CMK (cell line): ENCODE measurements around the gene ACTN1.

Experiments used
- DNase-seq: peaks from one replicate; pipeline ENCODE4 v3.0.0-alpha.2; 2010; ENCODE audit warnings: low read depth

Gene ACTN1

GRCh38 chr14:68916358-68916941 is 62.7 kb downstream of the ACTN1 start:
- DNase-seq: no peak

DNA sequence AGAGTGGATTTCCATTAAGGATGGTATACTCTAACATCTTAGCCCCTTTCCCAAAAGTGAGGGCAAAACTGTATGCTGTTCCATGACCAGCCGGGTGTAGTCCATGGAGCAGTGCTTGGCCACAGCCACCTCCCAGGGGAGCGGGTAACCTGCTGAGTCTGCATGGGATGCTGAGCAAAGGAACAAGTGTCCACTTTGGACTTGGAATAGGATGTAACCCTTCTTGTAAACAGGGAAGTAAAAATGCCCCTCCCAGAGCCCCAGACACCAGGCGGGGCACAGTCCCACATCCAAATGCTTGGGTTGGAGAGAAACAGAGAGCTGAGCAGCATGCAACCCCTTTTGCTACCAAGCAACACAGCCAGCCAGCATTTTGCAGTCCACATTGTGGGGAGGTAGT is 65.6 kb downstream of the ACTN1 start:
- DNase-seq: no peak

GRCh38 chr14:68911594-68912227 is 67.4 kb downstream of the ACTN1 start:
- DNase-seq: peak; percentile 43

GRCh38 chr14:68910540-68910939 is 68.6 kb downstream of the ACTN1 start:
- no peak for DNase-seq

DNA sequence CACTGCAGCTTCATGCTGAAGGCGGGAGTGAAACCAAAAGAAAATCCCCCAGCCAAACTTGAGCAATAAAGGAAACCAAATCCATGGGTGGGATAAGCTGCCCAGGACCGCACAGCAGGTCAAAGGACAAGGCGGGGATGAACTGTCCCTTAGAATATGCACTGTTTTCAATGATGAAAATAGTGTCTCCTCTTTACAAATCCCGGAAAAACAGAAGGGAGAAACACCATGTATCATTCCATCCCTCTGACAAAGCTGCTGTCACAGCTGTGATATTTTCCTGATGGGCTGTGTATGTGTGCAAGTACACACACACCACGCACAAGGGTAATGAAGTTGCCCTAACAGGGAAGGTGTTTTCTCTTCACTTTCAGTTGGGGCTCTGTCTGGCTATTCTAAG is 70.3 kb downstream of the ACTN1 start:
- no peak for DNase-seq

DNA sequence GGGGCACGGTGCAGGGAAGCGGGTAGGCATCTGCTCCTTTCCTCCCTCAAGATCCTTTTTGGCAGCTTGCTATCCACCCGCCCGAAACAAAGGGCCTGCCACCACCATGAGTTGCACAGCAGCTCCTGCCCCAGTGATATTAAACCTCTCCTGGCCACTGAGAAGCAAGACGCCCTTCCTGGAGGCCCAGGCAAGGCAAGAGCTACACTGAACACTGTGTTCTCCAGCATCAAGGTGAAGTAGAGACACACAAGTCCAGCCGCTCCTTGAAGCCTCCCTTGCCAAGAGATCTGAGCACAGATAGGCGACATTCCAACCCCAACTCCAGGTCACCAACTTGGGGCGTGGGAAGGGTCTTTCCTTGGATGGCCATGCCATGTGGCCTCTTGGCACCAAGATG is 70.9 kb downstream of the ACTN1 start:
- no peak for DNase-seq

DNA sequence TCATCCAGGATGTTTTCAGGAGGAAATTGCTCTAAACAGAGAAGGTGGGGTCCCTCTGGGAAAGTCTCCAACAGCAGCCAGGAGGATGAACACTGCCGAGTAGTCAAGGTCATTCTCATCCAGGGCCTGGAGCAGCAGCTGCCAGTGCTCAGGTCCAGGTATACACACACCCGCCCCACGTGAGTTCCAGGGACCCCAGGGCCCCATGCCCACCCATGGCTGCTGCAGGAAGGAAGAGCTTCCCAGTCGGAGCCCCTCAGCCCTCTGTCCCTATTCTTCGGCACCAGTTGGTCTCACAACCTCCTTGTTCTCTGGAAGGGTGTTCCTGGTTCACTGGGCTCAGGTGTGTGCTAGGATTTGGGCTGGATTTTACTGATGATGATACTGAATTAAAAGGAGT is 72.7 kb downstream of the ACTN1 start:
- DNase-seq: no peak

DNA sequence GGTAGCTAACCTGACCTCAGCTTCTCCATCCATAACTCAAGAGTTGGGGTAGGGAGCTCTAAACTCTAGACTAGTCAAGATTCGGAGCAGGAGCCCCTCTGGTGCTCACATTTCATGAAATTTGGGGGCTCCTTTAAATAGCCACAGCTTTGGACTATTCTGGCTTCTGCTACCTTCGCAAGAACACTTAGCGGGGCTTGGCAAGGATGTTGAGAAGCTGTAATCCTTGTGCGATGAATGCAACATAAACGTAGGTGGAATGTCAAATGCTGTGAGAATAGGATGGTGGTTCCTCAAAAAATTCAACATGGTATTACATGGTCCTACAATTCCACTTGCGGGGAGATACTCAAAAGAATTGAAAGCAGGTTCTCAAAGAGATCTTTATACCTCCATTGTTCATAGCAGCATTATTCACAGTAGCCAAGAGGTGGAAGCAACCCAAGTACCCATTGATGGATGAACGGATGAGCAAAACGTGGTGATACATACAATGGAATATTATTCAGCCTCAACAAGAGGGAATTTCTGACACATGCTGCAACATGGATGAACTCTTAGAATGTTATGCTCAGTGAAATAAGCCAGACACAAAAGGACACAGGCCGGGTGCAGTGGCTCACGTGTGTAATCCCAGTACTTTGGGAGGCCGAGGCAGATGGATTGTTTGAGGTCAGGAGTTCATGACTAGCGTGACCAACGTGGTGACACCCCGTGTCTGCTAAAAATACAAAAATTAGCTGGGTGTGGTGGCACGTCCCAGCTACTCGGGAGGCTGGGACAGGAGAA is 73.8 kb downstream of the ACTN1 start:
- no peak for DNase-seq

GRCh38 chr14:68902357-68902756 is 76.7 kb downstream of the ACTN1 start:
- no peak for DNase-seq

GRCh38 chr14:68899033-68899603 is 80.0 kb downstream of the ACTN1 start:
- no peak for DNase-seq

GRCh38 chr14:68898248-68899032 is 80.7 kb downstream of the ACTN1 start:
- no peak for DNase-seq

DNA sequence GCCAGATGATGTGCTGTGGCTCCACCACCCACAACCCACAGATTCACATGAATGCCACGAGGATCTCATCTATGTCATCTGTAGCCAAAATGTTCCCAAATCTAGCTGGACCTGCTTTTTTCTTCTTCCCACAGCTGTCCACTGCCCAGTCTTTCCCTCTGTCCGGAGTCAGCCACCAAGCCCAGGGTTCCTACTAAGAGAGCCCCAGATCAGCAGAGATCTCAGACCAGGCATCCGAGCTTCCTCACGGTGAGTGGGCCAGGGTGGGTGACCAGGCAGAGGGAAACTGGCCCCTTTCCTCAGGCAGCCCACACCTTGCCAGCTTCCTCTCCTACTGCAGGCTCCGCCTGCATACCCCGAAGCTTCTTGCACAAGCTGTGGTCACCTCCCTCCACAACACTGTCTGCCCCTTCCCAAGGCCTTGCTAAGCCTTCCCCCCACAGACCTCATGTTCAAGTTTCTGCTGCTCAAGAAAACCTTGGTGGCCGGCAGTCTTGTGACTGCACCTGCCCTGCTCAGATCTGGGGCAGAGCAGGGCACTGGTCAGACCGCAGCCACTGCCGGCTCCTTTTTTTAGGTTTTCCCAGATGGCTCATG is 81.4 kb downstream of the ACTN1 start:
- no peak for DNase-seq

GRCh38 chr14:68896132-68896531 is 83.0 kb downstream of the ACTN1 start:
- no peak for DNase-seq

GRCh38 chr14:68894802-68895703 is 84.0 kb downstream of the ACTN1 start:
- DNase-seq: no peak

- no peak for DNase-seq
Observed at GRCh38 chr14:68894123-68894522, 85.0 kb downstream of the ACTN1 start.

DNA sequence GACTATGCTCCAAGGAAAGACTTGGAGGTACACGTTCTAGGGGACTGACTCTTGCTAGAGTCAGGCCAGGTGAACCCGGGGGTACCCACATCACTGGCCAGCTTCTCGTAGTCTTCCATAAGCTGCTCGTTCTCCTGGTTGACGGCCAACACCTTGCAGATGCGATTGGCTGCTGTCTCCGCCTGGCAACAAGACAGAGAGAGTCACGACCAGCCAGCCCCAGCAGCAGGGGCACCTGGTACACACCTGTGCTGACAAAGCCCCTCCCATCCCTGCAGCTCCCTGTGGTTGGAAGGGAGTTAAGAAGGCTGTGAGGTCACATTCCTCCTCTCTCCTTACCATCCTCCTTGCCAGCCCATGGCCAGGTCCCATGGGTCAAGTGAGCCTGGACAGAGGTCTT is 85.5 kb downstream of the ACTN1 start:
- no peak for DNase-seq

DNA sequence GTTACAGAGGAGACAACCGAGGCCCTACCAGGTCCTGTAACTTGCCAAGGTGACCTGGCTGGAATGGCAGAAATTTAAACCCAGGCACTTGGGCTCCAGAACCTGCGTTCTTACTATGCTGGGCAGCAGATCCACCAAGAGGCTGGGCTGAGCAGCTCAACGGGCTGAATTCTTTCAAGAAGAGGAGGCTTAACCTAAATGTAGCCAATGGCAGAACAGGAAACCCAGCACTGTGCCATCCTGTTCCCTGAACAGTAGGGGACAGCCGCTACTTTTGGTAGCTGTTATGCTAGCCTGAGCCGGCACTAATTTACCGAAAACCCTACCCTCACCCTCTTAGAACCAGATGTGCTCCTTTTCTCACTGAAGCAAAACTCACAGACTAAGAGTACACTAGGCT is 86.1 kb downstream of the ACTN1 start:
- DNase-seq: no peak

- no peak for DNase-seq
Observed at GRCh38 chr14:68891851-68892660, 87.0 kb downstream of the ACTN1 start.

DNA sequence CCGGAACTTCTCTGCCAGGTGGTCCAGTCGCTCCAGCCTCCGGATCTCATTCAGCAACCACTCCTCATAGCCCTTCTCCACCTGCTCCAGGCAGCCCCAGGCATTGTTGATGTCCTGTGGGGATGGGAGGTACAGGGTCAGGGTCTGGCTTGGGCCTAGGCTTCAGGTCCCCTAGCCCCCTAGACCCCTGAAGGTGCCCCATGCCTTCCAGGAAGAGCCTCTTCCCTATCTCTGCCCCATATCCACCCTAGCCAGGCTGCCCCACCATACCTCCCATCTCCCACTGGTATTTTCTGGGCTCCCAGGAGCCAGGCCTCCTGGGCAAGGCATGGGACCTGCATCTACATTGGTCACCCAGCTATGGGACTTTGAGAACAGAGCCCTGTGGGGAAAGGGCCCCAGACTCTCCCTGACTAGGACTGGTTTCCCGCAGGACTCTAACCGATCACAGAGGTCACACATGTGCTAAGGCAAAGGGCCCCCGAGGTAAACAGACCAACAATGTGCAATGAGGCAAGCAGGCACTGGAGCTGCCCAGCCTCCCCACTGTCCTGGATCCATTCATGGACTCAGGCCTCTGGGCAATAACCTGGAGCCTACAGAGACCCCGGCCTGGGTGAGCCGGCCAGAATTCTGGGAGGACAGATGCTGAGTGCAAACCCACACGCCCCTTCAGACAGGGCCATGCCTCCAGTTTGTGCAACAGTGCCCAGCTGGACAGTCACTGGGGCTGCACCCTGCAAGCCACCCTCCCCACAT is 88.8 kb downstream of the ACTN1 start:
- DNase-seq: no peak
